Cardiac septum (tissue), 1 donor: Measurements from ENCODE around the gene IER5L. TPM values are rescaled to one million over a fixed set of nuclear protein-coding genes. Genes with fewer than 3 reads are reported as not detected.

Source experiments
- DNase-seq: peaks from one replicate; pipeline ENCODE4 v3.0.0-alpha.2; 2020; ENCODE audit warnings: low spot score
- intact Hi-C: fragments of 100-400 bp; cut with DNase I; formaldehyde crosslinking; loops from one replicate; pipeline ENCODE4 v1.14.0; 2022
- total RNA-seq: library from RNA; stranded (reverse); fragmentation: NEBNext Ultra II Directional; extraction: Animal tissue kit (Norgen Biotek cat#: 25700); gene quantifications from one replicate; pipeline ENCODE4 v1.2.1, GENCODE V29; 2021
- donor health status: DM: no; HTN: no; CAD: no.

IER5L gene
- total RNA-seq, 1 donor from 2014 or later = 12.6 TPM

- intact Hi-C loops = no loop called here
- no peak for DNase-seq
Measured at GRCh38 chr9:129145316-129145715, 32.7 kb downstream of the IER5L start.

- peak; percentile 94 for DNase-seq
- intact Hi-C loops = loop anchor here (1.0 kb wide), 1 partner anchor 344 kb away; no protein-coding TSS in a partner anchor
Measured at GRCh38 chr9:129143031-129143927, 34.8 kb downstream of the IER5L start.

- intact Hi-C loops = no loop called here
- no peak for DNase-seq
Measured at GRCh38 chr9:129142138-129142935, 35.7 kb downstream of the IER5L start.

- intact Hi-C loops = loop anchor here (1.0 to 2.0 kb wide), 3 partner anchors 113 to 355 kb away; no protein-coding TSS in a partner anchor
- DNase-seq = peak; percentile 80
Measured at GRCh38 chr9:129141066-129142041, 36.7 kb downstream of the IER5L start.

GRCh38 chr9:129140397-129141065 is 37.5 kb downstream of the IER5L start:
- intact Hi-C loops = loop anchor here (1.0 to 2.0 kb wide), 5 partner anchors 35 to 356 kb away; no protein-coding TSS in a partner anchor
- DNase-seq = peak; percentile 79

GRCh38 chr9:129139993-129140396 is 38.1 kb downstream of the IER5L start:
- intact Hi-C loops = loop anchor here (1.0 to 2.0 kb wide), 4 partner anchors 35 to 470 kb away; no protein-coding TSS in a partner anchor
- DNase-seq = peak; percentile 93

GRCh38 chr9:129139233-129139992 is 38.6 kb downstream of the IER5L start:
- DNase-seq = peak; percentile 87
- intact Hi-C loops = loop anchor here (1.0 kb wide), 1 partner anchor 471 kb away; no protein-coding TSS in a partner anchor

GRCh38 chr9:129138476-129139232 is 39.4 kb downstream of the IER5L start:
- intact Hi-C loops = loop anchor here (1.0 kb wide), 2 partner anchors 196 to 472 kb away; no protein-coding TSS in a partner anchor
- DNase-seq = peak; percentile 81

- DNase-seq = no peak
- intact Hi-C loops = loop anchor here (1.0 kb wide), 1 partner anchor 196 kb away; no protein-coding TSS in a partner anchor
Measured at GRCh38 chr9:129138144-129138462, 40.0 kb downstream of the IER5L start.

- intact Hi-C loops = loop anchor here (1.0 kb wide), 1 partner anchor 197 kb away; no protein-coding TSS in a partner anchor
- no peak for DNase-seq
Measured at GRCh38 chr9:129137292-129138143, 40.5 kb downstream of the IER5L start.

GRCh38 chr9:129136446-129137035 is 41.5 kb downstream of the IER5L start:
- intact Hi-C loops = no loop called here
- no peak for DNase-seq

GRCh38 chr9:129135476-129135875 is 42.6 kb downstream of the IER5L start:
- no peak for DNase-seq
- intact Hi-C loops = no loop called here

GRCh38 chr9:129133082-129133481 is 45.0 kb downstream of the IER5L start:
- intact Hi-C loops = loop anchor here (5.0 kb wide), 1 partner anchor 654 kb away; no protein-coding TSS in a partner anchor

GRCh38 chr9:129131300-129132145 is 46.5 kb downstream of the IER5L start:
- intact Hi-C loops = loop anchor here (5.0 kb wide), 1 partner anchor 656 kb away; no protein-coding TSS in a partner anchor
- DNase-seq = peak; percentile 91

More at GRCh38 chr9:129133082-129133481, 45.0 kb downstream of the IER5L start:
- no peak for DNase-seq
